Osteoblast (primary cell): ENCODE results near the gene SLC37A1. TPM values are rescaled to one million over a fixed set of nuclear protein-coding genes. Genes with fewer than 3 reads are reported as not detected.

Experiments
- DNase-seq: peaks from one replicate; pipeline ENCODE4 v3.0.0; 2011; ENCODE audit warnings: low spot score, mixed read lengths; ENCODE audit not compliant: insufficient read length; ENCODE audit errors: missing footprints
- H2AFZ ChIP-seq: 2 replicates; pipeline ENCODE4 v1.6.0; 2011; ENCODE audit warnings: mild to moderate bottlenecking, low read length
- H3K27ac ChIP-seq: 2 replicates; pipeline ENCODE4 v1.5.1; 2011; ENCODE audit warnings: mild to moderate bottlenecking, low read depth, low read length, moderate library complexity
- H3K27me3 ChIP-seq: 2 replicates; pipeline ENCODE4 v1.6.0; 2012; ENCODE audit warnings: mild to moderate bottlenecking, control low read depth, inconsistent platforms, low read length, moderate library complexity; ENCODE audit not compliant: insufficient read depth
- H3K36me3 ChIP-seq: 2 replicates; pipeline ENCODE4 v1.5.1; 2011; ENCODE audit warnings: mild to moderate bottlenecking, low read length, control low read depth, moderate library complexity; ENCODE audit not compliant: insufficient read depth
- H3K4me1 ChIP-seq: 2 replicates; pipeline ENCODE4 v1.5.1; 2011; ENCODE audit warnings: mild to moderate bottlenecking, low read length, control low read depth, moderate library complexity; ENCODE audit not compliant: insufficient read depth
- H3K4me2 ChIP-seq: 2 replicates; pipeline ENCODE4 v1.6.0; 2011; ENCODE audit warnings: mild to moderate bottlenecking, low read length; ENCODE audit not compliant: insufficient read depth
- H3K4me3 ChIP-seq: fragments of 200-600 bp; sonication (generic); 3 replicates; pipeline ENCODE4 v1.5.1; 2012; ENCODE audit warnings: mild to moderate bottlenecking, low read length, inconsistent platforms; ENCODE audit not compliant: insufficient read depth
- H3K79me2 ChIP-seq: 2 replicates; pipeline ENCODE4 v1.6.0; 2012; ENCODE audit warnings: mild to moderate bottlenecking, low read length, control low read depth, inconsistent platforms; ENCODE audit not compliant: insufficient read depth
- H3K9me3 ChIP-seq: 2 replicates; pipeline ENCODE4 v1.5.1; 2011; ENCODE audit warnings: low read depth, low read length, control low read depth
- H4K20me1 ChIP-seq: 2 replicates; pipeline ENCODE4 v1.6.0; 2012; ENCODE audit warnings: mild to moderate bottlenecking, low read length, control low read depth; ENCODE audit not compliant: insufficient read depth
- total RNA-seq: library from RNA; depleted of rRNA; stranded (reverse); fragments of >200 nt; gene quantifications from 2 replicates; pipeline ENCODE4 v1.2.3, GENCODE V29; 2012
- TF ChIP-seq, protein P1 (sequence below): IDR thresholded peaks from 2 replicates; pipeline ENCODE4 v1.5.1; 2011; ENCODE audit warnings: mild to moderate bottlenecking, low read depth, low read length, moderate library complexity; ENCODE audit errors: extremely low read depth

SLC37A1 gene
- total RNA-seq, 1 donor: 6.9 TPM

DNA sequence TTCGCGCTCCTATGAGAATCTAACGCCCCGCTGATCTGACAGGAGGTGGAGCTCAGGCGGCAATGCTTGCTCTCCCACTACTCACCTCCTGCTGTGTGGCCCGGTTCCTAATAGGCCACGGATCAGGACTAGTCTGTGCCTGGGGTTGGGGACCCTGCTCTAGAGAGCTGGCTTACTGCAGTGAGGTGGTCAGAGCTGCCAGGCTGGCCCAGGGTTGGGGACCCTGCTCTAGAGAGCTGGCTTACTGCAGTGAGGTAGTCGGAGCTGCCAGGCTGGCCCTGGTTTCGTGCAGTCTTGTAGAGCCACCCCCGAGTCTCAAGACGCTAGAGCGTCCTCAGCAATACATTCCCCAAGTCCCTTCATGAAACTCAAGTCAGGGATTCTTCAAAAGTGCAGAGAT is 27.5 kb downstream of the SLC37A1 start:
- no peaks in the 10 kb centered on the region for H3K36me3 ChIP-seq
- no peak for DNase-seq
- no peak overlapping the region for H3K4me2 ChIP-seq
- peaks cover 6% of the 10 kb centered on the region for H3K27me3 ChIP-seq
- H3K9me3 ChIP-seq: no peaks in the 10 kb centered on the region
- no peak overlapping the region for H3K27ac ChIP-seq
- no peaks in the 10 kb centered on the region for H3K79me2 ChIP-seq
- no peak overlapping the region for H2AFZ ChIP-seq
- TF ChIP-seq, protein P1, sequence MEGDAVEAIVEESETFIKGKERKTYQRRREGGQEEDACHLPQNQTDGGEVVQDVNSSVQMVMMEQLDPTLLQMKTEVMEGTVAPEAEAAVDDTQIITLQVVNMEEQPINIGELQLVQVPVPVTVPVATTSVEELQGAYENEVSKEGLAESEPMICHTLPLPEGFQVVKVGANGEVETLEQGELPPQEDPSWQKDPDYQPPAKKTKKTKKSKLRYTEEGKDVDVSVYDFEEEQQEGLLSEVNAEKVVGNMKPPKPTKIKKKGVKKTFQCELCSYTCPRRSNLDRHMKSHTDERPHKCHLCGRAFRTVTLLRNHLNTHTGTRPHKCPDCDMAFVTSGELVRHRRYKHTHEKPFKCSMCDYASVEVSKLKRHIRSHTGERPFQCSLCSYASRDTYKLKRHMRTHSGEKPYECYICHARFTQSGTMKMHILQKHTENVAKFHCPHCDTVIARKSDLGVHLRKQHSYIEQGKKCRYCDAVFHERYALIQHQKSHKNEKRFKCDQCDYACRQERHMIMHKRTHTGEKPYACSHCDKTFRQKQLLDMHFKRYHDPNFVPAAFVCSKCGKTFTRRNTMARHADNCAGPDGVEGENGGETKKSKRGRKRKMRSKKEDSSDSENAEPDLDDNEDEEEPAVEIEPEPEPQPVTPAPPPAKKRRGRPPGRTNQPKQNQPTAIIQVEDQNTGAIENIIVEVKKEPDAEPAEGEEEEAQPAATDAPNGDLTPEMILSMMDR: no peak
- H4K20me1 ChIP-seq: no peaks in the 10 kb centered on the region
- H3K4me1 ChIP-seq: no peaks in the 10 kb centered on the region
- no peak overlapping the region for H3K4me3 ChIP-seq

- TF ChIP-seq, protein P1: no peak
- Histone ChIP-seq H2AFZ (no peak overlapping the region), H3K36me3 (no peaks in the 10 kb centered on the region), H3K4me2 (no peak overlapping the region), H3K4me1 (no peaks in the 10 kb centered on the region), H3K27me3 (peaks cover 6% of the 10 kb centered on the region), H3K27ac (no peak overlapping the region), H4K20me1 (no peaks in the 10 kb centered on the region), H3K9me3 (no peaks in the 10 kb centered on the region), H3K79me2 (no peaks in the 10 kb centered on the region), H3K4me3 (no peak overlapping the region)
- no peak for DNase-seq
Observed at GRCh38 chr21:42541618-42542017, 28.0 kb downstream of the SLC37A1 start.

DNA sequence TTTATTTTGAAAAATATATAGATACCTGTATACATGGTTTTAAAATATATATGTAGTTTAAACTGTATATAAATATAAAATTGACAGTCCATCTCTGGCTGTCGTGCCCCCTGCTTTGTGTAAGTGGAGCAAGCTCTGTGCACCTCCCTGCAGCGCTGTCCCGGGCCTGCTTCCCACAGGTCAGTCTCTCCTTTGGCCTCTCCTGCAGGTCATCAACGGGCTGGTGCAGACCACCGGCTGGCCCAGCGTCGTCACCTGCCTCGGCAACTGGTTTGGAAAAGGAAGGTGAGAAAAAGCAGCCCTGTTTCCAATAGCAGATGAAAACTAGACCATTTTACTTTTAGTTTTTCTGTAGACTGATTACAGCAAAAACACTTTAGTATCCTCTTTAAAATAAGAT is 28.5 kb downstream of the SLC37A1 start:
- Histone ChIP-seq H3K36me3 (no peaks in the 10 kb centered on the region), H3K4me3 (no peak overlapping the region), H3K27ac (no peak overlapping the region), H3K4me2 (no peak overlapping the region), H3K9me3 (no peaks in the 10 kb centered on the region), H3K79me2 (no peaks in the 10 kb centered on the region), H3K27me3 (peaks cover 6% of the 10 kb centered on the region), H2AFZ (no peak overlapping the region), H4K20me1 (no peaks in the 10 kb centered on the region), H3K4me1 (no peaks in the 10 kb centered on the region)
- TF ChIP-seq, protein P1: no peak
- DNase-seq: no peak

GRCh38 chr21:42542596-42542995 is 28.9 kb downstream of the SLC37A1 start:
- Histone ChIP-seq H3K4me1 (no peaks in the 10 kb centered on the region), H3K27ac (no peak overlapping the region), H3K27me3 (peaks cover 6% of the 10 kb centered on the region), H3K79me2 (no peaks in the 10 kb centered on the region), H3K4me3 (no peak overlapping the region), H3K36me3 (no peaks in the 10 kb centered on the region), H2AFZ (no peak overlapping the region), H4K20me1 (no peaks in the 10 kb centered on the region), H3K9me3 (no peaks in the 10 kb centered on the region), H3K4me2 (no peak overlapping the region)
- TF ChIP-seq, protein P1: no peak
- DNase-seq: no peak
